Caco-2 (cell line): ENCODE data around the gene MED25. TPM values are rescaled to one million over a fixed set of nuclear protein-coding genes. Genes with fewer than 3 reads are reported as not detected.
A peak's percentile ranks its signal among the peaks of the same experiment; 100 is the strongest.

Experiments
- BruUV-seq: library from RNA; stranded (reverse); fragments of 400-500 nt; replicated peaks from 2 replicates; lab custom pipeline; 2021; lab: Mats Ljungman, UMichigan
- CTCF ChIA-PET: fragments of 300-600 bp; sonication (Branson Sonifier 250); formaldehyde crosslinking; loops from one replicate; lab custom pipeline; 2022; ENCODE audit warnings: antibody characterized with exemption; lab: Charles Lee
- POLR2A ChIA-PET: fragments of 300-600 bp; sonication (Branson Sonifier 250); formaldehyde crosslinking; loops from one replicate; lab custom pipeline; 2022; ENCODE audit warnings: antibody characterized with exemption; lab: Charles Lee
- DNase-seq, 2 experiments: peaks; one replicate each; pipeline versions ENCODE4 v3.0.0 to v3.0.0-alpha.2; 2020 to 2022
- H3K27me3 ChIP-seq: replicated peaks from 2 replicates; pipeline ENCODE4 v1.6.0; 2011; ENCODE audit warnings: low read length; ENCODE audit not compliant: control insufficient read depth, insufficient read depth
- H3K36me3 ChIP-seq: 2 replicates; pipeline ENCODE4 v1.5.1; 2011; ENCODE audit warnings: low read length; ENCODE audit not compliant: control insufficient read depth, insufficient read depth
- H3K4me1 ChIP-seq: fragments of 250-450 bp; sonication (Bioruptor Pico); 2 replicates; pipeline ENCODE4 v1.5.1; 2020; ENCODE audit warnings: mild to moderate bottlenecking
- H3K4me3 ChIP-seq: 2 replicates; pipeline ENCODE4 v1.5.1; 2011; ENCODE audit warnings: low read depth, mild to moderate bottlenecking, control low read depth, low read length
- H3K9me3 ChIP-seq: fragments of 250-450 bp; sonication (Bioruptor Pico); 2 replicates; pipeline ENCODE4 v1.5.1; 2020; ENCODE audit warnings: mild to moderate bottlenecking, moderate library complexity
- H3K27ac Mint-ChIP-seq: one replicate; pipeline ENCODE4 v1.8.0; 2022; ENCODE audit warnings: mixed read lengths; ENCODE audit not compliant: unreplicated experiment
- H3K27me3 Mint-ChIP-seq: one replicate; pipeline ENCODE4 v1.8.0; 2022; ENCODE audit warnings: mixed read lengths; ENCODE audit not compliant: insufficient read depth, unreplicated experiment
- H3K36me3 Mint-ChIP-seq: one replicate; pipeline ENCODE4 v1.8.0; 2022; ENCODE audit warnings: mild to moderate bottlenecking, mixed read lengths; ENCODE audit not compliant: insufficient read depth, unreplicated experiment
- H3K4me1 Mint-ChIP-seq: one replicate; pipeline ENCODE4 v1.8.0; 2022; ENCODE audit warnings: low read depth, mixed read lengths; ENCODE audit not compliant: unreplicated experiment
- H3K4me3 Mint-ChIP-seq: one replicate; pipeline ENCODE4 v1.8.0; 2022; ENCODE audit warnings: mild to moderate bottlenecking, moderate library complexity, mixed read lengths; ENCODE audit not compliant: unreplicated experiment
- H3K9me3 Mint-ChIP-seq: one replicate; pipeline ENCODE4 v1.8.0; 2022; ENCODE audit warnings: mixed read lengths; ENCODE audit not compliant: unreplicated experiment
- CTCF ChIP-seq, 2 experiments: fragments of 200-600 bp in 1 of 2; IDR thresholded peaks; 1 replicate in 1 of 2; 2 replicates in 1 of 2; pipeline versions ENCODE4 v1.5.1 to v1.8.0; 2011 to 2022; ENCODE audit warnings: antibody characterized with exemption in 1 of 2, control low read depth in 1 of 2, inconsistent platforms in 1 of 2, low read depth in 1 of 2, low read length in 1 of 2, mild to moderate bottlenecking in 1 of 2, moderate library complexity in 1 of 2; ENCODE audit not compliant: insufficient read depth in 1 of 2, severe bottlenecking in 1 of 2, unreplicated experiment in 1 of 2
- intact Hi-C: fragments of 100-400 bp; cut with micrococcal nuclease; formaldehyde crosslinking; loops from one replicate; pipeline ENCODE4 v1.10.0; 2022; ENCODE audit not compliant: unreplicated experiment
- total RNA-seq: library from RNA; stranded (reverse); gene quantifications from 2 replicates; pipeline ENCODE4 v1.2.3, GENCODE V29; 2022

MED25 gene
- total RNA-seq, 1 experiment from 2014 or later, result 102 TPM

GRCh38 chr19:49801401-49801888, 16.6 kb upstream of the MED25 start:
- Mint-ChIP-seq H3K36me3 (peaks cover 62% of the 10 kb centered on the region), H3K9me3 (no peaks in the 10 kb centered on the region), H3K4me1 (no peaks in the 10 kb centered on the region), H3K27ac (no peak overlapping the region), H3K4me3 (no peak overlapping the region), H3K27me3 (no peaks in the 10 kb centered on the region)
- H3K9me3 ChIP-seq, result no peaks in the 10 kb centered on the region
- POLR2A ChIA-PET, result no interaction called here
- BruUV-seq, result TSS peak; percentile 30
- H3K4me3 ChIP-seq, result no peak overlapping the region
- intact Hi-C loops, result no loop called here
- TF ChIP-seq CTCF (IDR thresholded peaks at IDR 0.05; ENCODE audit: insufficient read depth in 1 of 2, low read depth in 1 of 2, low read length in 1 of 2, severe bottlenecking in 1 of 2, unreplicated experiment in 1 of 2), result no peak
- no peak for DNase-seq
- no peaks in the 10 kb centered on the region for H3K27me3 ChIP-seq
- H3K4me1 ChIP-seq, result no peaks in the 10 kb centered on the region
- CTCF ChIA-PET, result interaction anchor here (0.6 kb wide), 1 partner anchor 55 kb away, joined by 4 read pairs; no protein-coding TSS in a partner anchor
- no peaks in the 10 kb centered on the region; the same call in none of the 2 replicates for H3K36me3 ChIP-seq

GRCh38 chr19:49801966-49802661, 16.0 kb upstream of the MED25 start:
- no peak for TF ChIP-seq CTCF (IDR thresholded peaks at IDR 0.05; ENCODE audit: insufficient read depth in 1 of 2, low read depth in 1 of 2, low read length in 1 of 2, severe bottlenecking in 1 of 2, unreplicated experiment in 1 of 2)
- H3K27me3 Mint-ChIP-seq, result no peaks in the 10 kb centered on the region
- BruUV-seq, result no TSS peak
- H3K4me1 ChIP-seq, result no peaks in the 10 kb centered on the region
- H3K36me3 Mint-ChIP-seq, result peaks cover 57% of the 10 kb centered on the region
- H3K36me3 ChIP-seq, result no peaks in the 10 kb centered on the region; the same call in 1 of the 2 replicates
- H3K27ac Mint-ChIP-seq, result no peak overlapping the region
- H3K4me1 Mint-ChIP-seq, result no peaks in the 10 kb centered on the region
- H3K9me3 ChIP-seq, result no peaks in the 10 kb centered on the region
- H3K27me3 ChIP-seq, result no peaks in the 10 kb centered on the region
- ChIA-PET POLR2A (no interaction called here), CTCF (interaction anchor here (0.6 kb wide), 1 partner anchor 56 kb away, joined by 4 read pairs; no protein-coding TSS in a partner anchor)
- H3K4me3 ChIP-seq, result no peak overlapping the region
- no peak overlapping the region for H3K4me3 Mint-ChIP-seq
- peak; percentile 38 to 62 for DNase-seq
- H3K9me3 Mint-ChIP-seq, result no peaks in the 10 kb centered on the region
- intact Hi-C loops, result no loop called here

GRCh38 chr19:49802836-49803528, 15.1 kb upstream of the MED25 start:
- no peak for TF ChIP-seq CTCF (IDR thresholded peaks at IDR 0.05; ENCODE audit: insufficient read depth in 1 of 2, low read depth in 1 of 2, low read length in 1 of 2, severe bottlenecking in 1 of 2, unreplicated experiment in 1 of 2)
- H3K27ac Mint-ChIP-seq, result no peak overlapping the region
- Histone ChIP-seq H3K4me1 (no peaks in the 10 kb centered on the region), H3K36me3 (no peaks in the 10 kb centered on the region; the same call in 1 of the 2 replicates), H3K9me3 (no peaks in the 10 kb centered on the region), H3K27me3 (no peaks in the 10 kb centered on the region), H3K4me3 (no peak overlapping the region)
- no peaks in the 10 kb centered on the region for H3K27me3 Mint-ChIP-seq
- H3K4me1 Mint-ChIP-seq, result no peaks in the 10 kb centered on the region
- H3K36me3 Mint-ChIP-seq, result peaks cover 52% of the 10 kb centered on the region
- BruUV-seq, result no TSS peak
- H3K4me3 Mint-ChIP-seq, result no peak overlapping the region
- ChIA-PET POLR2A (no interaction called here), CTCF (interaction anchor here (0.6 kb wide), 1 partner anchor 108 kb away, joined by 3 read pairs; no protein-coding TSS in a partner anchor)
- intact Hi-C loops, result no loop called here
- DNase-seq, result no peak
- H3K9me3 Mint-ChIP-seq, result no peaks in the 10 kb centered on the region
